Measurements from ENCODE around the gene CDIPT. TPM values are rescaled to one million over a fixed set of nuclear protein-coding genes. Genes with fewer than 3 reads are reported as not detected.
A peak's percentile ranks its signal among the peaks of the same experiment; 100 is the strongest.
"Not testable (repeated sequence)": the region's sequence is repeated elsewhere in the genome, so short reads cannot be mapped to it uniquely, and the experiment has no call there.

CDIPT gene
- total RNA-seq, 1 donor from 2014 or later: 52.1 TPM

DNA sequence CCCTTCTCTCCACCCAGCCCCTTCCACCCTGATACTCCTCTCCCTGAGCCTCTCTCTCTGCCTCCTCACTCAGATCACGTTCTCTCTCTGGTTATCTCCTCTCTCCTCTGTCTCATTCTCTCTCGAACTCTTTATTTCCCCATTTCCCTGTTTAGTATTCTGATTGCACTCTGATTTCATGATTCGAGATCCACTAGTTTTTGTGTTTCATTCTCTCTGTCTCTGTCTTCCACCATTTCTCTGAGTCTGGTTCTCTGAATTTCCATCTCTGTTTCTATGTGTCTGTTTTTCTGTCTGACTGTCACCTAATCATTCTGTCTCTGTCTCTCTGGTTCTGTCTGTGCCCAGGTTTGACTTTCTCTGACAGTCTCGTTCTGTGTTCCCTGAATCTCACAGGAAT lies 34.3 kb upstream of the CDIPT start:
- DNase-seq (ENCODE audit: low read depth in 2 of 2): no peak

DNA sequence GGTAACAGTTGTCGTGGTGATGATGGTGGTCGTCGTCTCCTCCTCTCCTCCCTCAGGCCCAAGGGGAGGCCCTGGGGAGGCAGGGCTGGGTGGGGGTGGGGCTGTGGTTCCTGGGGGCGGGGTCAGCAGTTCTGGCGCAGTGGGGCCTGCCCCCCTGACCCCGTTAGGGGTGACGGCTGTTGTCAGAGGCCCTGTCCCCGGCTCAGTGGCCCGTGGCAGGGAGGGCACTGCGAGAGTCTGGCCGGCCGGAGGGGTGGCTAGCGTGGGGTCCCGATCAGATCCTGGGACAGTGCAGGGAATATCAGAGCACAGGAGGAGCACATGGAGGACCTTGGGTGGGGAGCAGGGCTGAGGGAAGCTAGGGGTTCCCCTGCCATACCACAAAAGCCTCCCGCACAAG lies 33.8 kb upstream of the CDIPT start:
- DNase-seq (ENCODE audit: low read depth in 2 of 2): no peak

- no peak for DNase-seq (ENCODE audit: low read depth in 2 of 2)
These were observed 31.3 kb upstream of the CDIPT start for GRCh38 chr16:29894352-29894751.

GRCh38 chr16:29893553-29893952 lies 30.5 kb upstream of the CDIPT start:
- DNase-seq (ENCODE audit: low read depth in 2 of 2): no peak

DNA sequence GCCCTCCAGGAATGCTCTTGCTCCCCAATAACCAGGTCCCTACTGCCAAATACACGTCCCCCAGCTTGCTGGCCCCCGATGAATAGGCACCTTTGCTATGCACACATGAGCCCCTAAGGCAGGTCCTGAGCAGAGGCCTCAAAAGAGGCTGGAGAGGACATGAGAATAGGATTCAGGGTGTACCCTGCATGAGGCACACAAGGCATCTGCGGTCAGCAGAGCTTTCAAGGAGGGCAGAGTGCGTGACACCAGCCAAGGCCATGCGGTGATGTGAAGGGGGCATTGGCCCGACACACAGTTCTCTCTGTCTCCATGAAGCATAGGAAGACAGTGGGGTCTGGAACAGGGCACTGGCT lies 29.4 kb upstream of the CDIPT start:
- DNase-seq (ENCODE audit: low read depth in 2 of 2): no peak

GRCh38 chr16:29891525-29892457 lies 28.8 kb upstream of the CDIPT start:
- DNase-seq (ENCODE audit: low read depth in 2 of 2): no peak

- not testable (repeated sequence) for DNase-seq (ENCODE audit: low read depth in 2 of 2)
These were observed 26.3 kb upstream of the CDIPT start for GRCh38 chr16:29889372-29889771.

- DNase-seq (ENCODE audit: low read depth in 2 of 2): no peak
These were observed 21.0 kb upstream of the CDIPT start for GRCh38 chr16:29883987-29884386.

DNA sequence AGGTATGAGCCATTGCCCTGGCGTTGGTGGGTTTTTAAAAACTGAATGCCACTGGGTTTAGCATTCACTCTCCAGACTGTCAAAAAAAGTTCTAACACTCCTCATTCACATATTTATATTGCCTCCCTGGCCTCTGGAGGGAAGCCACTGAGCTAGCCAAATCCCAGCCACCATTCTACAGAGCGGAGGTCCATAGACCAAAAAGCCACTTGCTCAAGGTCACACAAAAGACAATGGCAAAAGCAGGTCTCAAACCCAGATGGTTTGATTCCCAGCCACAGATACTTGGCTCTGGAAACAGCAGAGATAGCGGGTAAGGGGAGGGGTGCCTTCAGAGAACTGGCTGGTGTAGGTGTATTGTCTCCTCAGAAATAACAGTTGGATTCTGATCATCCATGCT lies 18.0 kb upstream of the CDIPT start:
- DNase-seq (ENCODE audit: low read depth in 2 of 2): no peak

DNA sequence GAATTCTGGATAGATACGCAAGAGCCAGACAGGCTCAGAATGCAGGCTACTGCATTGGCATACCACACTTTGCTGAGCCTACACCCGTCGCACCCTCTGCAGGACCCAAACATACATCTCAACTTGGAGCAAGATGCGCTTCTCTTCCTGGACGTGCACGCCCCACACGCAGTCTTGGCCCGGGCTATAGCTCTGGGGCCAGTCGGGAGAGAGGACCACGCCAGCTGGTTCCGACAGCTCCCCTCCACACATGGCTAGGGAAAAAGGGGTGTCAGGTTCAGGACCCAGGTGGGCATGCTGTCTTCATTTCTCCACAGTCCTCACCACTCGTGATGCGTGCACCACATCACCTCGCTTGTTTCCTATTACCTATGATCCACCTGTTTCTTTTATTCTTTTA lies 15.1 kb upstream of the CDIPT start:
- DNase-seq (ENCODE audit: low read depth in 2 of 2): no peak

DNA sequence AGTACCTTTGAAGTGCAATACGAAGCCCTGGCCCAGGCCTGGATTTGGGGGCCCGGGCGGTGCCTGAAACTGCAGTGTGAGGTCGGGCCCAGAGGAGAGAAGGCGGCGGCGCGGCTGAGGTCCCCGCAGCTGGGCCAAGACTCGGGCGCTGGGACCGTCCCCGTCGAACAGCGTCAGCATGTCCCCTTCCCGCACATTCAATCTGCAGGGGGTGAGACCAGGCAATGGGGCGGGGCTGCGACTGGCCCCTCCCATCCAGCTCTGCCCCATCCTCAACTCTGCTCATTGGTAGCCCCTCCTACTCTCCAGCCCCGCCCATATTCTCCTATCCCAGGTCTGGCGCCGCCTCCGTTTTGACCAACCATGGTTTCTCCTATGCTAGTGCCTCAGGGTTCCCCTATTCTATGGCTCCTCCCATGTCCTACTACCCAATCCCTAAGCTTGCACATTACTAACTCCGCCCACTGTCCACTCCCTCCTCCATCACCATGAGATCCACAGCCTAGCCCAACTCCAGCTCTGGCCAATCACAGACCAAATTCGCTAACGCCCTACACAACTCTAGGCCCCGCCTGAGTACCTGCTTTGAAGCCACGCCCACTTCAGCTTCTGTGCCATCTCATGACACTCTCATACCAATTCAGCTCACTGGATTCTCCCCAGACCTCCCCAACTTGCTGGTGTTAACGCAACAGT lies 14.4 kb upstream of the CDIPT start:
- DNase-seq (ENCODE audit: low read depth in 2 of 2): peak in 1 of 2 donors; percentile 43

- DNase-seq (ENCODE audit: low read depth in 2 of 2): no peak
These were observed 13.7 kb upstream of the CDIPT start for GRCh38 chr16:29876594-29877249.

- no peak for DNase-seq (ENCODE audit: low read depth in 2 of 2)
These were observed 13.2 kb upstream of the CDIPT start for GRCh38 chr16:29876217-29876593.

GRCh38 chr16:29875206-29875605 lies 12.2 kb upstream of the CDIPT start:
- no peak for DNase-seq (ENCODE audit: low read depth in 2 of 2)

GRCh38 chr16:29873319-29873718 lies 10.3 kb upstream of the CDIPT start:
- DNase-seq (ENCODE audit: low read depth in 2 of 2): no peak

- DNase-seq (ENCODE audit: low read depth in 2 of 2): no peak
These were observed 9.0 kb upstream of the CDIPT start for GRCh38 chr16:29871822-29872546.

- not testable (repeated sequence) for DNase-seq (ENCODE audit: low read depth in 2 of 2)
These were observed 6.0 kb upstream of the CDIPT start for GRCh38 chr16:29869067-29869466.

GRCh38 chr16:29868396-29869009 lies 5.5 kb upstream of the CDIPT start:
- no peak for DNase-seq (ENCODE audit: low read depth in 2 of 2)

- no peak for DNase-seq (ENCODE audit: low read depth in 2 of 2)
These were observed 1.2 kb upstream of the CDIPT start for GRCh38 chr16:29864205-29864604.

DNA sequence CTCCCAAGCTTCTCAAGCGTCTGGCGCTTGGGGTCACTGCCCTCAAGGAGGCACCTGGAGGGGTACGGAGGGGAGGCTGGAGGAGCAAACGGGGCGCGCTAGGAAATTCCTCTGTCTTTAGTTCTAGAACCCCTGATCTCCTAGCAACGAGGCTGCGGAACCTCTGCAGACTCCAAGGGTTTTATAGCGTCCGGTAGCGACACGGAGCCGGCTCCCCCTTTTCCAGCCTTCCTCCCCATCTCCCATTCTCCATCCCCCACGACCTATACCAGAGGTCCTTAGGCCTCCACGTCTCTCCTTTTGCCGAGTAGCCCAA lies 601 bp upstream of the CDIPT start:
- DNase-seq (ENCODE audit: low read depth in 2 of 2): no peak

DNA sequence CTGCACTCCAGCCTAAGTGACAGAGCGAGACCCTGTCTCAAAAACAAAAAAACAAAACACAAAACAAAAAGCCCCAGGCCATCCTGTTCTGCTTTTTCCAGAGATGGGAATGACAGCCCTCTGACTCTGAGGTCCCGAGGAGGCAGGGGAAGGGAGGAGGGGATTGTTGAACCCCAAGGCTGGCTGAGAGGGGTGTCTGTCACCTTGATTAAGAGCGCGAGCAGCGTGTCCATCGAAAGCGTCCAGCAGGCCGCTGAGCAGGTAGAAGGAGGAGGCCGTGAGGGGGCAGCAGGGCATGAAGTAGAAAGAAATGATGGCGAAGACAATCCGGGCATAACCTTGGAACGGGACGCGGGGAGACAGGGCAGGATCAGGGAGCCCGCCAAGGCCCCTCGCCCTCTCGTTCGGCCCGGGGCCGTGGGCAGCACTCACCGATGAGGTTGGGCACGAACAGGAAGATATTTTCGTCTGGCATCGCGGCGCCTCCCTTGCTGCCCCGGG lies 593 bp downstream of the CDIPT start:
- DNase-seq (ENCODE audit: low read depth in 2 of 2): peak in 1 of 2 donors; percentile 42
